Small intestine (tissue), 16 donors: ENCODE measurements around the gene GSE1. TPM values are rescaled to one million over a fixed set of nuclear protein-coding genes. Genes with fewer than 3 reads are reported as not detected.

ENCODE experiments used
- DNase-seq, 2 donors: peaks; one replicate each; pipeline versions ENCODE4 v3.0.0 to v3.0.0-alpha.2; 2013
- FAIRE-seq: peaks from 2 replicates; lab custom pipeline; 2012; peaks lifted over from hg19 to GRCh38; lab: Jason Lieb, UNC
- H3K27ac ChIP-seq, 3 donors: one replicate each; pipeline ENCODE4 v1.5.1; 2013; ENCODE audit warnings: low read length in 2 of 3, mild to moderate bottlenecking in 2 of 3, control low read depth in 1 of 3, inconsistent platforms in 1 of 3, low read depth in 1 of 3, moderate library complexity in 1 of 3
- H3K27me3 ChIP-seq, 3 donors: one replicate each; pipeline ENCODE4 v1.6.1; 2013; ENCODE audit warnings: low read length in 3 of 3, inconsistent platforms in 1 of 3; ENCODE audit not compliant: control insufficient read depth in 3 of 3, insufficient read depth in 3 of 3
- H3K36me3 ChIP-seq, 3 donors: one replicate each; pipeline ENCODE4 v1.6.1; 2013; ENCODE audit warnings: low read length in 3 of 3, inconsistent platforms in 1 of 3, low read depth in 1 of 3, mild to moderate bottlenecking in 1 of 3, moderate library complexity in 1 of 3; ENCODE audit not compliant: control insufficient read depth in 3 of 3, insufficient read depth in 2 of 3
- H3K4me1 ChIP-seq, 3 donors: one replicate each; pipeline ENCODE4 v1.6.1; 2013; ENCODE audit warnings: low read length in 2 of 3, inconsistent platforms in 1 of 3, low read depth in 1 of 3, mild to moderate bottlenecking in 1 of 3, moderate library complexity in 1 of 3; ENCODE audit not compliant: control insufficient read depth in 3 of 3, insufficient read depth in 2 of 3
- H3K4me3 ChIP-seq, 3 donors: one replicate each; pipeline ENCODE4 v1.5.1; 2013; ENCODE audit warnings: low read length in 3 of 3, control low read depth in 1 of 3, inconsistent platforms in 1 of 3, low read depth in 1 of 3, mild to moderate bottlenecking in 1 of 3, moderate library complexity in 1 of 3
- H3K9me3 ChIP-seq, 2 donors: one replicate each; pipeline ENCODE4 v1.6.1; 2013; ENCODE audit warnings: low read depth in 1 of 2, low read length in 1 of 2; ENCODE audit not compliant: control insufficient read depth in 2 of 2, insufficient read depth in 1 of 2
- WGBS, 3 donors: extraction: QIAGEN DNeasy Blood & Tissue Kit; methylation state at CpG; one replicate each; pipeline ENCODE4 v1.1.7; 2013; 5-methylcytosine and 5-hydroxymethylcytosine counted together
- long read RNA-seq, 10 donors: transcript quantifications; one replicate each; lab custom pipeline, GENCODE V29; 2026
- polyA plus RNA-seq, 4 donors: library from polyadenylated mRNA; stranded (reverse) in 3 of 4; unstranded in 1 of 4; fragments of 200-250 nt in 3 of 4; fragments of 120-200 nt in 1 of 4; gene quantifications; one replicate each; pipeline versions ENCODE4 v1.2.1 to v1.2.3, GENCODE V29; 2013
- donor health status: healthy with polysubstance abuse.
- donor health status: control.
- donor health status: control.
- donor health status: Bipolar disorder and iron deficiency.
- donor health status: healthy.

The GSE1 gene
- polyA plus RNA-seq, result 10 to 100 TPM in 2 of 4 donors, 1 to 10 TPM in 2; 9.2 to 96.1 (median 17.7) TPM
- long read RNA-seq, donor 1, result 0 reads
- long read RNA-seq, donor 2, full-length matches to known transcripts, result 3 of 3 reads
- long read RNA-seq, donor 2, partial matches to known transcripts, result 0 of 3 reads
- long read RNA-seq, donor 2, other reads (novel, unspliced or antisense), result 0 of 3 reads
- long read RNA-seq, donor 3, partial matches to known transcripts, result 6 of 9 reads
- long read RNA-seq, donor 3, other reads (novel, unspliced or antisense), result 0 of 9 reads
- long read RNA-seq, donor 4, result 0 reads
- long read RNA-seq, donor 5, full-length matches to known transcripts, result 2 of 2 reads
- long read RNA-seq, donor 5, partial matches to known transcripts, result 0 of 2 reads
- long read RNA-seq, donor 5, other reads (novel, unspliced or antisense), result 0 of 2 reads
- long read RNA-seq, donor 6, partial matches to known transcripts, result 0 of 2 reads
- long read RNA-seq, donor 6, other reads (novel, unspliced or antisense), result 0 of 2 reads
- long read RNA-seq, donor 7, result 0 reads
- long read RNA-seq, donor 8, result 0 reads
- long read RNA-seq, donor 9, full-length matches to known transcripts, result 3 of 3 reads
- long read RNA-seq, donor 9, partial matches to known transcripts, result 0 of 3 reads
- long read RNA-seq, donor 9, other reads (novel, unspliced or antisense), result 0 of 3 reads
- long read RNA-seq, donor 10, partial matches to known transcripts, result 33 of 37 reads
- long read RNA-seq, donor 10, other reads (novel, unspliced or antisense), result 0 of 37 reads

- H3K27ac ChIP-seq, result peak within 1 kb of the TSS; percentile 88 to 93 (median 89)
- no peaks in the 10 kb centered on the region for H3K9me3 ChIP-seq
- FAIRE-seq (no peak), DNase-seq (peak; percentile 96 to 98)
- H3K4me3 ChIP-seq, result peak within 1 kb of the TSS; percentile 68 to 90 (median 74)
- no peaks in the 10 kb centered on the region for H3K27me3 ChIP-seq
- WGBS, 3 donors, result 0% methylated on average over 67 to 81 of the region's 81 CpGs
- peaks cover 11 to 60% (median 11%) of the 10 kb centered on the region in 3 donors for H3K4me1 ChIP-seq
- peaks cover 0 to 45% (median 0%) of the 10 kb centered on the region in 3 donors for H3K36me3 ChIP-seq
Observed at GRCh38 chr16:85612801-85613603, at the start of gene GSE1. GSE1 (plus strand) TSS chr16:85613322; CDS start chr16:85613392, 70 bp downstream.

GRCh38 chr16:85563515-85564276 lies 49.4 kb upstream of the GSE1 start:
- Histone ChIP-seq H3K4me3 (no peak overlapping the region), H3K4me1 (peaks cover 8 to 71% (median 18%) of the 10 kb centered on the region in 3 donors), H3K9me3 (peaks cover 0 to 3% of the 10 kb centered on the region in 2 donors), H3K36me3 (peaks cover 0 to 51% (median 0%) of the 10 kb centered on the region in 3 donors), H3K27me3 (no peaks in the 10 kb centered on the region), H3K27ac (peak overlapping the region in 2 of 3 donors; percentile 6 to 34)
- 52 to 65% (median 59%) methylated on average over 19 of the region's 19 CpGs for WGBS, 3 donors
- no peak for FAIRE-seq
- peak in 1 of 2 donors; percentile 73 for DNase-seq

- H3K27me3 ChIP-seq, result no peaks in the 10 kb centered on the region
- peak overlapping the region in 2 of 3 donors; percentile 6 to 34 for H3K27ac ChIP-seq
- no peak for DNase-seq
- H3K4me3 ChIP-seq, result no peak overlapping the region
- peaks cover 0 to 11% of the 10 kb centered on the region in 2 donors for H3K9me3 ChIP-seq
- peaks cover 0 to 51% (median 0%) of the 10 kb centered on the region in 3 donors for H3K36me3 ChIP-seq
- no peak for FAIRE-seq
- H3K4me1 ChIP-seq, result peaks cover 10 to 70% (median 10%) of the 10 kb centered on the region in 3 donors
- 78 to 81% (median 80%) methylated on average over 16 of the region's 16 CpGs for WGBS, 3 donors
Observed at GRCh38 chr16:85564277-85565051, 48.7 kb upstream of the GSE1 start.

- H3K9me3 ChIP-seq, result peaks cover 0 to 18% of the 10 kb centered on the region in 2 donors
- H3K36me3 ChIP-seq, result peaks cover 0 to 58% (median 0%) of the 10 kb centered on the region in 3 donors
- FAIRE-seq (no peak), DNase-seq (no peak)
- no peaks in the 10 kb centered on the region for H3K27me3 ChIP-seq
- H3K4me1 ChIP-seq, result peaks cover 8 to 71% (median 13%) of the 10 kb centered on the region in 3 donors
- no peak overlapping the region for H3K27ac ChIP-seq
- no peak overlapping the region for H3K4me3 ChIP-seq
- 85 to 95% (median 89%) methylated on average over 7 to 9 of the region's 9 CpGs for WGBS, 3 donors
Observed at GRCh38 chr16:85565340-85565739, 47.8 kb upstream of the GSE1 start.

- Histone ChIP-seq H3K4me1 (peaks cover 8 to 71% (median 15%) of the 10 kb centered on the region in 3 donors), H3K4me3 (no peak overlapping the region), H3K27me3 (no peaks in the 10 kb centered on the region), H3K9me3 (peaks cover 0 to 18% of the 10 kb centered on the region in 2 donors), H3K27ac (peak overlapping the region in 2 of 3 donors; percentile 63 to 88), H3K36me3 (peaks cover 0 to 60% (median 0%) of the 10 kb centered on the region in 3 donors)
- DNase-seq, result no peak
- WGBS, 3 donors, result 82 to 89% (median 86%) methylated on average over 23 of the region's 23 CpGs
- no peak for FAIRE-seq
Observed at GRCh38 chr16:85565801-85566526, 47.2 kb upstream of the GSE1 start.

GRCh38 chr16:85566561-85567100 lies 46.5 kb upstream of the GSE1 start:
- DNase-seq (peak in 1 of 2 donors; percentile 70), FAIRE-seq (no peak)
- peaks cover 0 to 60% (median 0%) of the 10 kb centered on the region in 3 donors for H3K36me3 ChIP-seq
- H3K9me3 ChIP-seq, result peaks cover 0 to 18% of the 10 kb centered on the region in 2 donors
- peaks cover 8 to 71% (median 15%) of the 10 kb centered on the region in 3 donors for H3K4me1 ChIP-seq
- peak overlapping the region; percentile 56 to 88 (median 88) for H3K27ac ChIP-seq
- H3K27me3 ChIP-seq, result no peaks in the 10 kb centered on the region
- H3K4me3 ChIP-seq, result no peak overlapping the region
- WGBS, 3 donors, result 19 to 43% (median 35%) methylated on average over 19 of the region's 19 CpGs
